SJSA1 (cell line): ENCODE measurements around the gene GORAB. TPM values are rescaled to one million over a fixed set of nuclear protein-coding genes. Genes with fewer than 3 reads are reported as not detected.

Experiments
- DNase-seq, 2 experiments: peaks; one replicate each; pipeline ENCODE4 v3.0.0-alpha.2; 2015 to 2020; ENCODE audit warnings: low spot score in 2 of 2, low read depth in 1 of 2
- H3K27ac ChIP-seq: fragments of 250-450 bp; sonication (Bioruptor Pico); 2 replicates; pipeline ENCODE4 v1.5.1; 2020; ENCODE audit warnings: mild to moderate bottlenecking, moderate library complexity
- H3K27me3 ChIP-seq: fragments of 250-450 bp; sonication (Bioruptor Pico); replicated peaks from 2 replicates; pipeline ENCODE4 v1.5.1; 2020; ENCODE audit warnings: mild to moderate bottlenecking, moderate library complexity
- H3K36me3 ChIP-seq: fragments of 250-450 bp; sonication (Bioruptor Pico); 2 replicates; pipeline ENCODE4 v1.5.1; 2020; ENCODE audit warnings: mild to moderate bottlenecking
- H3K4me1 ChIP-seq: fragments of 250-450 bp; sonication (Bioruptor Pico); replicated peaks from 2 replicates; pipeline ENCODE4 v1.6.1; 2021; ENCODE audit warnings: mild to moderate bottlenecking
- H3K4me3 ChIP-seq: fragments of 250-450 bp; sonication (Bioruptor Pico); 2 replicates; pipeline ENCODE4 v1.5.1; 2020; ENCODE audit warnings: mild to moderate bottlenecking
- H3K9me3 ChIP-seq: fragments of 250-450 bp; sonication (Bioruptor Pico); replicated peaks from 2 replicates; pipeline ENCODE4 v1.5.1; 2020; ENCODE audit warnings: mild to moderate bottlenecking
- total RNA-seq: library from RNA; depleted of rRNA; stranded (reverse); fragments of >200 nt; shearing (Covaris generic); gene quantifications from 2 replicates; pipeline ENCODE4 v1.2.3, GENCODE V29; 2014; rRNA removed

The GORAB gene
- total RNA-seq, 1 experiment from 2014 or later: 14.8 TPM

DNA sequence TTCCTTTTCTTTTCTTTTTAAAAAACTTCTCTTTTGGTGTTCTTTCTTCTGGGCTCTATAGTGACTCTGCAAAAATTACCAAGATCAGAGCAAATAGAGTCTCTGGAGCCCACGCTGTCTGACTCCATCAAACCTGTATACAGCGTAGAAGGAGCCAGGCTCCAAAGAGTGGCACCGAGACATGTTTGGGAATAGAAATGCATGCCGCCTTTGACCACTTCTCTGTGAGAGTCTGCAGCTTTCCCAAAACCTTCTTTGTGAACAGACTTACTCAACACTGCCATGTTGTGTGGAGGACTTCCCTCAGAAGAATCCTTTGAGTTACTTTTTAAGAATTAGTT lies 55.3 kb downstream of the GORAB start:
- H3K27ac ChIP-seq: no peak overlapping the region
- no peak overlapping the region for H3K4me3 ChIP-seq
- H3K9me3 ChIP-seq: no peaks in the 10 kb centered on the region
- H3K36me3 ChIP-seq: no peaks in the 10 kb centered on the region
- no peak for DNase-seq
- no peaks in the 10 kb centered on the region for H3K27me3 ChIP-seq
- H3K4me1 ChIP-seq: no peaks in the 10 kb centered on the region

DNA sequence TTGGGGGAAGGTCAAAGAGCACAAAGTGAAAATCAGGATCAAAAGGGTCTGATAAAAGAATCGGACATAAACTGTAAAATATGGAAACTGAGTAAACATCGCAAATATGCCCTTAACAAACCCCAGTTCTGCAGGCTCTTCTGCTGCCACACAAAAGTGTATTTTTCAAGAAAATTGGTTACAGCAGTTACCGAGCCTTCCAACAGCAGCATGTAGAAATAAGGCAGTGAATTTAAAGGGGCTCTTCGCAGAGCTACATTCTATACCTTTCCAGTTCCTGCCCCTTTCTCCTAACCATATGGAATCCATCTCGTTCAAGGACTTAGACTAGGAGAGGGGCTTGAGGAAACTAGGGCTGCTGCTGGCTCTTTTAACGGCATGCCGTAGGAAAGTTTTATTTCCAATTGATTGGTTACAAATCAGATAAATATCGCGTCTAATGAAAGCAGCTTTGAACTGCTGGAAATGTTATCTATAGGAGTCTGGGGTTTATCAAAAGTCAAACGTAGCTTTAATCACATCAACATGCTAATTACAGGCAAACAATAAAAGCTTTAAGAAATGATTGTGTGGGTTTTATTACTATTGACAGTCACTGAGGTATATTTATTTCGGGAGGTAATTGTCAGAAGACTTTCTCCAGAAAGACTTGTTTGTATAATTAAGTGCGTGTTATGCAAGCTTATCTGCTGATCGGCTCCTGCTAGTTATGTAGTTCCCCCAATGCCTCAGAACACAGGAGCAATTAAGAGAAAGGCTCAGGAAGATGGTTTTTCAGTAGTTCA lies 59.1 kb downstream of the GORAB start:
- H3K27ac ChIP-seq: no peak overlapping the region
- no peaks in the 10 kb centered on the region for H3K36me3 ChIP-seq
- no peak for DNase-seq
- H3K4me1 ChIP-seq: no peaks in the 10 kb centered on the region
- H3K4me3 ChIP-seq: no peak overlapping the region
- H3K27me3 ChIP-seq: no peaks in the 10 kb centered on the region
- H3K9me3 ChIP-seq: no peaks in the 10 kb centered on the region

DNA sequence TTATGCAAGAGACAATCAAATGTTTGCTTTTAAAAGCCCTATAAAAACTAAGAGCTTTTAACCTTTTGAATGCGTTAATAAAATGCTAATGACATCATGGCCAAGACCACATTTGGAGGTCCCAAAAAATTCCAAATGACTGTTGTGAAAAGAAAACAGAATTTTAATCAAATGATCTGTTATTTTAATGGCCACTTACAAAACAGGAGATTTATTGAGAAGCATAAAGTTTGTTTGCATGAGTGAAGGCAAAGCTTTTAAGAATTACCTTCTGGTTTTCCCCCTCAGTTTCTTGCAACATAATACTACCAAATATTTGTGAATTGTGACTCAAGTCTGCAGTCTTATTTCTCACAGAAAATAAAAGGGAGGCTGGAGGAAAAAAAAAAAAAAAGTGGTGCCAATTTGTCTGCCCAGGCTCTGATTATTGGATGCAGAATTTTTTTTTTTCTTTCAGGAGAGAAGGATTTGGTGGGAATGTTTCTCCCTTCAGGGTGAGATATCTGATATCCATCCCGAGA lies 60.7 kb downstream of the GORAB start:
- no peaks in the 10 kb centered on the region for H3K27me3 ChIP-seq
- no peaks in the 10 kb centered on the region for H3K9me3 ChIP-seq
- DNase-seq: no peak
- no peak overlapping the region for H3K27ac ChIP-seq
- H3K36me3 ChIP-seq: no peaks in the 10 kb centered on the region
- no peak overlapping the region for H3K4me3 ChIP-seq
- no peaks in the 10 kb centered on the region for H3K4me1 ChIP-seq

DNA sequence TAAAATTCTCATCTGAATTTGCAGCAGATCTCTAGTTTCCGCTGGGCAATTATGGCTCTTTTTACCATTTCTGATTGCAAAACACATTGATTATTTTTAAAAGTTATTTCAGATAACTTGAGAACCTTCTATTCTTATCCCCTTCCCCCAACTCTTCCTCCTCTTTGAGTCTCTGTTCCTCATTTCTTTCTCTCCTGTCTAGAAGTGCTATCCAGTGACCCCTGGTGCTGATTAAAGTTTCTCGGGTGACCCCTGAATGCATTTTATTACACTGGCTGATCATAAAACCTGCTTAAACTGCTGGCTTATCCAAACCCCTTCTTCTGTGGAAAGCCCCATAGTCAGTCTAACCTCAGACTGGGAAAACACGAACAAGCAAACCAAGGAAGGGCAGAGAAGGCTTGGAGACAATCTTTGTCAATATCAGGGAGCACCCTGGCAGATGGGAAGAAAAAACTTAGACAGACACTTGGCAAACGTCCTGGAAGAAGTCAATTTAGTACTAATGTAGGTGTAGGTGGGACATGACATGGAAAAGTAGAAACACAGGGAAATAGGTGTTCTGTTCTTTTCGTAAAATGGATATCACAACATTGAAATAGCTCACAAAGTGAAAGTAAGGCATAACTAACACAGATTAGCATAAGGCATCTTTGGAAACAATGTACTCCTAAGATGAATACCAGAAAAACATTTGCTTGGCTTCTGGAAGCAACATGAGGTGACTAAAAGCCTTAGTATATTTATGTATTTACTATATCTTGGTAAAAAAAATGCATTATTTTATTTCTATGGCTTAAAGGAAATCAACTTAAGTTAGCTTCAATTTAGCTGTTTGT lies 61.4 kb downstream of the GORAB start:
- H3K4me1 ChIP-seq: no peaks in the 10 kb centered on the region
- H3K36me3 ChIP-seq: no peaks in the 10 kb centered on the region
- H3K4me3 ChIP-seq: no peak overlapping the region
- H3K27me3 ChIP-seq: no peaks in the 10 kb centered on the region
- no peaks in the 10 kb centered on the region for H3K9me3 ChIP-seq
- no peak for DNase-seq
- H3K27ac ChIP-seq: no peak overlapping the region

DNA sequence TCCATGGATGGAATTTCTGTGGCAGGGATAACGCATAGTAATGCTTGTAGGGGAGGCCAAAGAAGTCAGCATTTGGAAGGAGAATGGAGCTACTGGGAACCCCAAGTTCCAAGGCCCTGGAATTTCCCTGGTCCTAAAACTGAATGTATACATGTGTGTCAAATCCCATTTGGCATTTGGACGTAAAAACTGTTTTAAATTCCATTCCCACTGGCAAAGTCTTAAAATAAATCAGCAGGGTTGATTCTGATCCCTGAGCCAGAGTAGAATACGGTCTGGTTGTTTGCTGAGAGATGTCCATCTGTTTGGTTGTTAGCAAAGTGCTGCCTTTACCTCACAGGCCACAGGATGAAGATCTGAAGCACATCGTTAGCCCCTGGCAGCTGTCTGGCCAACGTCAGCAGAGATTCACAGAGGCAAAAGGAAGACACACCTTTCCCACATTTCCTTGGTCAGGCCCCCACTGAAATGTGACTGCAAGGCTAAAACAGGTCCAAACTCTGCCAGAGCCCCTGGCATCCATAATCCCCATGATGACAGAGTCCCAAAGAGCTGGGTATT lies 62.2 kb downstream of the GORAB start:
- H3K9me3 ChIP-seq: no peaks in the 10 kb centered on the region
- DNase-seq: no peak
- no peaks in the 10 kb centered on the region for H3K27me3 ChIP-seq
- no peaks in the 10 kb centered on the region for H3K4me1 ChIP-seq
- H3K27ac ChIP-seq: no peak overlapping the region
- H3K36me3 ChIP-seq: no peaks in the 10 kb centered on the region
- no peak overlapping the region for H3K4me3 ChIP-seq

DNA sequence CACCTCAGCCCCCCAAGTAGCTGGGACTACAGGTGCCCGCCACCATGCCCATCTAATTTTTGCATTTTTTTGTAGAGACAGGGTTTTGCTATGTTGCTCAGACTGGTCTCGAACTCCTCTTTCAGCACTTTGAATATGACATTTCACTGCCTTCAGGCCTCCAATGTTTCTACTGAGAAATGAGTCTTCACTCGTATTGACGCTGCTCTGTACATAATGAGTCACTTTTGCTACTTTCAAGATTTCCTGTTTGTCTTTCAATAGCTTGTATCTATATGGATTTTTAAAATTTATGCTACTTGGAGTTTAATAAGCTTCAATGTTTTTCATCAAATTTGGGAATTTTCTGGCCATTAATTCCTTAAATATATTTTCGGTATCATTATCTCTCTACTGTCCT lies 64.7 kb downstream of the GORAB start:
- H3K4me1 ChIP-seq: no peaks in the 10 kb centered on the region

DNA sequence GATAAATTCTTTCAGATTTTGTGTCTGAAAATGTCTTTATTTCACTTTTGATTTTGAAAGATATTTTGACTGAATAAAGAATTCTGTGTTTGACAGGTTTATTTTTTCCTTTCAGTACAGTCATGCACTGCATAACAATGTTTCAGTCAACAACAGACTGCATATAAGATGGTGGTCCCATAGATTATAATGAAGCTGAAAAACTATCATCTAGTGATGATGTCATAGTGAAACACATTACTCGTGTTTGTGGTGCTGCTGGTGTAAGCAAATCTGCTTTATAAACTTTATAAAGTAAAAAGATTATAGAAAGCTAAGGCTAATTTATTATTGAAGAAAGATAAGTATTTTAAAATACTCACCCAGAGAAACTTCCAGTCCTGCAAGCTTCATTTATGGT lies 66.7 kb downstream of the GORAB start:
- no peaks in the 10 kb centered on the region; the same call in 1 of the 2 replicates for H3K9me3 ChIP-seq
- H3K27ac ChIP-seq: no peak overlapping the region
- no peak for DNase-seq
- H3K36me3 ChIP-seq: no peaks in the 10 kb centered on the region
- H3K27me3 ChIP-seq: no peaks in the 10 kb centered on the region
- no peaks in the 10 kb centered on the region for H3K4me1 ChIP-seq
- H3K4me3 ChIP-seq: no peak overlapping the region

More for the DNA sequence above, 64.7 kb downstream of the GORAB start:
- DNase-seq: no peak
- no peaks in the 10 kb centered on the region; the same call in 1 of the 2 replicates for H3K9me3 ChIP-seq
- no peak overlapping the region for H3K27ac ChIP-seq
- H3K36me3 ChIP-seq: no peaks in the 10 kb centered on the region
- H3K4me3 ChIP-seq: no peak overlapping the region
- H3K27me3 ChIP-seq: no peaks in the 10 kb centered on the region

DNA sequence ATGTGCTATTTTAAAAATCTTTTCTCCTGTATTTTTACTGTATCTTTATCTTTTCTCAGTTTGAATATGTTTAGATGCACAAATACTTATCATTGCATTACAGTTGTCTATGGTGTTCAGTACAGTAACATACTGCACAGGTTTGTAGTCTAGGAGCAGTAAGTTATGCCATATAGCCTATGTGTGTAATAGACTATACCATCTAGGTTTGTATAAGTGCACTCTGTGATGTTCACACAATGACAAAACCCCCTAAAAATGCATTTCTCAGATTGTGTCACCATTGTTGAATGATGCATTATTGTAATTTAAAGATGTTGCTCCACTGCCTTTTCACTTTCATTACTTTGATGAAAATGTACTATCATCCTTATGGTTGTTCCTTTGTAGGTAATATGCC lies 67.1 kb downstream of the GORAB start:
- Histone ChIP-seq H3K9me3 (no peaks in the 10 kb centered on the region; the same call in 1 of the 2 replicates), H3K4me3 (no peak overlapping the region), H3K36me3 (no peaks in the 10 kb centered on the region), H3K27me3 (no peaks in the 10 kb centered on the region), H3K4me1 (no peaks in the 10 kb centered on the region), H3K27ac (no peak overlapping the region)
- DNase-seq: no peak

DNA sequence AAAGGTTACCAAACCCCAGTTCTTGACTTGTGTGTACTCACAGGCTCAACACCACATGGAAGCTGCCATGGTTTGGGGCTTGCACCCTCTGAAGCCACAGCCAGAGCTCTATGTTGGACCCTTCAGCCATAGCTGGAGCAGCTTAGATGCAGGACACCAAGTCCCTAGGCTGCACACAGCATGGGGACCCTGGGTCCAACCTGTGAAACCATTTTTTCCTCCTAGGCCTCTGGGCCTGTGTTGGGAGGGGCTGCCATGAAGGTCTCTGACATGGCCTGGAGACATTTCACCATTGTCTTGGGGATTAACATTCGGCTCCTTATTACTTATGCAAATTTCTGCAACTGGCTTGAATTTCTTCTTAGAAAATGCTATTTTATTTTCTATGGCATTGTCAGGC lies 69.9 kb downstream of the GORAB start:
- H3K27me3 ChIP-seq: no peaks in the 10 kb centered on the region
- H3K27ac ChIP-seq: no peak overlapping the region
- no peaks in the 10 kb centered on the region; the same call in 1 of the 2 replicates for H3K9me3 ChIP-seq
- no peaks in the 10 kb centered on the region for H3K4me1 ChIP-seq
- no peaks in the 10 kb centered on the region for H3K36me3 ChIP-seq
- H3K4me3 ChIP-seq: no peak overlapping the region
- no peak for DNase-seq

Other genes with a start within 250 kb of the GORAB start
- gene PRRX1, start 132.0 kb downstream of the GORAB start, total RNA-seq: 1.2 and 1.6 TPM in 2 replicates